Measurements from ENCODE around the gene CRB3. TPM values are rescaled to one million over a fixed set of nuclear protein-coding genes. Genes with fewer than 3 reads are reported as not detected.

CRB3 gene
- total RNA-seq, 1 experiment from 2014 or later: 53.9 TPM

DNA sequence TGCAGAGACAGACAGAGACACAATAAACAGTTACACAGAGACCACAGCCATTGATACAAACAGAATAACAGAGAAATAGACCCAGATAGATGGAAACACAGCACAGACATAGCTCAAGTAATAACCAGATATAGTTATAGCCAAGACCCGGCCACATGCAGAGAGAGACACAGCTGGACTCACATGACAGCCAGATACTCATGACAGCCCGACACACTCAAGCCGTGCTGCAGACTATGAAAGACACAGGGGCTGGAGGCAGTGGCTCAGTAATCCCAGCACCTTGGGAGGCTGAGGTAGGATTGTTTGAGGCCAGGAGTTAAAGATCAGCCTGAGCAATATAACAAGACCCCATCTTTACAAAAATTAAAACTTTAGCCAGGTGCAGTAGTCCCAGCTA is 19.2 kb downstream of the CRB3 start:
- Mint-ChIP-seq H3K4me3 (ENCODE audit: unreplicated experiment) (no peak overlapping the region), H3K36me3 (ENCODE audit: insufficient read depth, unreplicated experiment) (peaks cover 6% of the 10 kb centered on the region), H3K27me3 (ENCODE audit: insufficient read depth, unreplicated experiment) (no peaks in the 10 kb centered on the region), H3K4me1 (ENCODE audit: low read depth, unreplicated experiment) (no peaks in the 10 kb centered on the region), H3K9me3 (ENCODE audit: unreplicated experiment) (no peaks in the 10 kb centered on the region), H3K27ac (ENCODE audit: unreplicated experiment) (peak overlapping the region; percentile 53)
- no TSS peak for BruUV-seq (replicated peaks)
- Histone ChIP-seq H3K4me3 (ENCODE audit: low read depth, low read length) (no peak overlapping the region), H3K36me3 (ENCODE audit: control insufficient read depth, insufficient read depth, low read length) (no peaks in the 10 kb centered on the region), H3K9me3 (no peaks in the 10 kb centered on the region), H3K4me1 (no peaks in the 10 kb centered on the region), H3K27me3 (replicated peaks; ENCODE audit: control insufficient read depth, insufficient read depth, low read length) (no peaks in the 10 kb centered on the region)
- DNase-seq: no peak
- CTCF ChIA-PET: no interaction called here
- intact Hi-C loops (cut with micrococcal nuclease; ENCODE audit: unreplicated experiment): no loop called here
- POLR2A ChIA-PET: no interaction called here
- TF ChIP-seq CTCF (IDR thresholded peaks at IDR 0.05; ENCODE audit: insufficient read depth in 1 of 2, low read depth in 1 of 2, low read length in 1 of 2, severe bottlenecking in 1 of 2, unreplicated experiment in 1 of 2): no peak

- H3K36me3 Mint-ChIP-seq (ENCODE audit: insufficient read depth, unreplicated experiment): peaks cover 6% of the 10 kb centered on the region
- no peaks in the 10 kb centered on the region for H3K4me1 Mint-ChIP-seq (ENCODE audit: low read depth, unreplicated experiment)
- POLR2A ChIA-PET: interaction anchor here (0.7 kb wide), 1 partner anchor 615 kb away, joined by 4 read pairs; no protein-coding TSS in a partner anchor
- Histone ChIP-seq H3K4me1 (no peaks in the 10 kb centered on the region), H3K4me3 (ENCODE audit: low read depth, low read length) (no peak overlapping the region), H3K36me3 (ENCODE audit: control insufficient read depth, insufficient read depth, low read length) (no peaks in the 10 kb centered on the region), H3K9me3 (no peaks in the 10 kb centered on the region), H3K27me3 (replicated peaks; ENCODE audit: control insufficient read depth, insufficient read depth, low read length) (no peaks in the 10 kb centered on the region)
- TF ChIP-seq CTCF (IDR thresholded peaks at IDR 0.05; ENCODE audit: insufficient read depth in 1 of 2, low read depth in 1 of 2, low read length in 1 of 2, severe bottlenecking in 1 of 2, unreplicated experiment in 1 of 2): no peak
- intact Hi-C loops (cut with micrococcal nuclease; ENCODE audit: unreplicated experiment): no loop called here
- H3K4me3 Mint-ChIP-seq (ENCODE audit: unreplicated experiment): no peak overlapping the region
- H3K27ac Mint-ChIP-seq (ENCODE audit: unreplicated experiment): no peak overlapping the region
- BruUV-seq (replicated peaks): no TSS peak
- CTCF ChIA-PET: no interaction called here
- H3K27me3 Mint-ChIP-seq (ENCODE audit: insufficient read depth, unreplicated experiment): no peaks in the 10 kb centered on the region
- no peaks in the 10 kb centered on the region for H3K9me3 Mint-ChIP-seq (ENCODE audit: unreplicated experiment)
- no peak for DNase-seq
These were observed 20.2 kb downstream of the CRB3 start for GRCh38 chr19:6484230-6484629.

- no peak for TF ChIP-seq CTCF (IDR thresholded peaks at IDR 0.05; ENCODE audit: insufficient read depth in 1 of 2, low read depth in 1 of 2, low read length in 1 of 2, severe bottlenecking in 1 of 2, unreplicated experiment in 1 of 2)
- Mint-ChIP-seq H3K36me3 (ENCODE audit: insufficient read depth, unreplicated experiment) (peaks cover 6% of the 10 kb centered on the region), H3K4me3 (ENCODE audit: unreplicated experiment) (no peak overlapping the region), H3K9me3 (ENCODE audit: unreplicated experiment) (no peaks in the 10 kb centered on the region), H3K4me1 (ENCODE audit: low read depth, unreplicated experiment) (no peaks in the 10 kb centered on the region), H3K27me3 (ENCODE audit: insufficient read depth, unreplicated experiment) (no peaks in the 10 kb centered on the region), H3K27ac (ENCODE audit: unreplicated experiment) (no peak overlapping the region)
- Histone ChIP-seq H3K36me3 (ENCODE audit: control insufficient read depth, insufficient read depth, low read length) (no peaks in the 10 kb centered on the region), H3K4me3 (ENCODE audit: low read depth, low read length) (no peak overlapping the region), H3K4me1 (no peaks in the 10 kb centered on the region), H3K27me3 (replicated peaks; ENCODE audit: control insufficient read depth, insufficient read depth, low read length) (no peaks in the 10 kb centered on the region), H3K9me3 (no peaks in the 10 kb centered on the region)
- CTCF ChIA-PET: no interaction called here
- no peak for DNase-seq
- intact Hi-C loops (cut with micrococcal nuclease; ENCODE audit: unreplicated experiment): no loop called here
- POLR2A ChIA-PET: no interaction called here
- BruUV-seq (replicated peaks): no TSS peak
These were observed 20.8 kb downstream of the CRB3 start for GRCh38 chr19:6484831-6485230.

Measured in Caco-2 (cell line).